GM12874 (cell line): Measurements from ENCODE around the gene SMYD3.

Experiments used
- TF ChIP-seq, protein P1 (sequence below): IDR thresholded peaks from 2 replicates; pipeline ENCODE4 v1.5.1; 2011; ENCODE audit warnings: low read depth, mild to moderate bottlenecking, control low read depth, low read length, moderate library complexity; ENCODE audit not compliant: insufficient read depth

SMYD3 gene

DNA sequence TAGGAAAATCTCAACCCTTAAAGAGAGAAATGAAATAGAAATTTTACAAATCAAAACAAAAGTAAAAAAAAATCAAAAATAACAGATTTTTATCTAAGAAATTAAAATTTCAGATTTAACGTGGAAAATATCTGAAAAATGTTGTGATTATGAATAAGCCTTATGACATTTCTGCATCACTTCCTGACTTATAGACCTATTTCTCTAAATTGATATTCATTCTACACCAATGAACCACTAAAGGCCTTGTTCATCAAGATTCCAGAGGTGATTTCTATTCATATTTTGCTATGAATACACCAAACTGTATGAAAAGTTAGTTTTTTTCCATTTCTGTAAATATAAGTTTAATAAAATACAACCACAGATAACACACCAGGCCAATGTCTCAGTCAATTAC, 261.5 kb downstream of the SMYD3 start:
- TF ChIP-seq, protein P1, sequence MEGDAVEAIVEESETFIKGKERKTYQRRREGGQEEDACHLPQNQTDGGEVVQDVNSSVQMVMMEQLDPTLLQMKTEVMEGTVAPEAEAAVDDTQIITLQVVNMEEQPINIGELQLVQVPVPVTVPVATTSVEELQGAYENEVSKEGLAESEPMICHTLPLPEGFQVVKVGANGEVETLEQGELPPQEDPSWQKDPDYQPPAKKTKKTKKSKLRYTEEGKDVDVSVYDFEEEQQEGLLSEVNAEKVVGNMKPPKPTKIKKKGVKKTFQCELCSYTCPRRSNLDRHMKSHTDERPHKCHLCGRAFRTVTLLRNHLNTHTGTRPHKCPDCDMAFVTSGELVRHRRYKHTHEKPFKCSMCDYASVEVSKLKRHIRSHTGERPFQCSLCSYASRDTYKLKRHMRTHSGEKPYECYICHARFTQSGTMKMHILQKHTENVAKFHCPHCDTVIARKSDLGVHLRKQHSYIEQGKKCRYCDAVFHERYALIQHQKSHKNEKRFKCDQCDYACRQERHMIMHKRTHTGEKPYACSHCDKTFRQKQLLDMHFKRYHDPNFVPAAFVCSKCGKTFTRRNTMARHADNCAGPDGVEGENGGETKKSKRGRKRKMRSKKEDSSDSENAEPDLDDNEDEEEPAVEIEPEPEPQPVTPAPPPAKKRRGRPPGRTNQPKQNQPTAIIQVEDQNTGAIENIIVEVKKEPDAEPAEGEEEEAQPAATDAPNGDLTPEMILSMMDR: no peak

DNA sequence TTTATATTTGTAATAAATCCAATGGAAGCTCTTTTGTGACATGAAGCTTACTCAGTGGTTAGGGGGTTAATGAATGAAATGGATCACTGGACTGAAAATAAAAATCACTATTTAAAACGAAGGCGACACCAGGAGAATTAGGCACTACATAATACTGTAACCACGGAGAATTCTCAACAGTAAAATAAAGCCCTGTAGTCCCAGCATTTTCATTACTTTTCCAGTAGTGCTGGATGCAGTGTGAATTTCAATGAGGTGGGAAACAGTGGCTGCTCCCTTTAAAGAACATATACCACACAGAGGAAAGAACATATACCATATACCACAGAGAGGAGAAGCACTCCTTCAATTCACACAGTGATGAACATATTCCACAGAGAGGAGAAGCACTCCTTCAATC, 275.0 kb downstream of the SMYD3 start:
- TF ChIP-seq, protein P1: no peak

DNA sequence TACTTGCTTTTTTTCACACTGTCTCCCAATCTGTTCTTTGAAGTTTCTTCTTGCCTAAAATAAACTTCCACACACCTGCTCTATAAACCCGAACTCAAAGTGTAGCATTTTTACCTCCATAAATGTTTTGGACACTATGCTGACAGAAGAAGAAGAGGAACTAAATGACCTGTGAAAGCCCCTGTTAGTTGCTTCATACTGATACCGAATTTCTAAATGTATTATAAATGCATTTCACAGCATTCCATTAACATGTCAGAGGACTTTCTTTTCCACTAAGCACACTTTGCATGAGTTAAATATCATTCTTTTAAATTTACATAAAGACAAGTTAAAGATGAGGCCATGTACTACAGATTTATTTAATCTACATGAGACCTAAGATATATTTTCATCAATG, 281.0 kb downstream of the SMYD3 start:
- TF ChIP-seq, protein P1: no peak

DNA sequence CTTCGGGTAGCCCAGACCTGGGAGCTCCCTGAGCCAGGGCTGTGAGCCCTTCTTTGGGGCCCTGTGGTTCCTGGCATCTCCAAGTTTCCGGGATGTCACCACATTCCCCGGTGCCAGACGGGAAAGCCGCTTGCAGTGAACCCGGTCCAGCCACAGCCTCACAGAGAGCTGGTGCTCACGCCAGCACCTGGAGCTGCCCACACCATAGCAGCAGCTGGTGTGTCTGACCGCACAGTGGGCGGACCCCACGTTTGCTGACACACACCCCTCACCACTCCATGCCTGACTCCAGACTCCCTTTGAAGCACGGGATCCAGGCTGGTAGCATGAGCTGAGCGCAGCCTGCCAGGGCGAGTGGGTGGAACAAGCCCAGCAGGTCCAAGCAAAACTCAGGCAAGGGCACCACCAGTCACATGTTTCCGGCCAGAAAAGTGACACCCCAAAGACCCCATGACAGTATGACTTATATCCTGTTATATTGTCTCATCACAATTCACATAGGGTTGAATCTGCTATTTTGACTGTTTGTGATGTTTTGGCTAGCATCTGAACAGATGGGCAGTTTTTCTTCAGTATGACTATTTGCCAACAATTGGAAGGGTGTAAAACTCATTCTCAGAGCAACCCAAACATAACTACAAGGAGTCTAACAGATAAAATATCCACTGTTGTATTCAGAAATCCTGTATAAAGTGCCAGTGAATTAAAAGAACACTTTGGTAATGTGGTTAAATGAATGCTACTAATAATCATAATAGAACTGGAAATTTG, 285.4 kb downstream of the SMYD3 start:
- TF ChIP-seq, protein P1: no peak

DNA sequence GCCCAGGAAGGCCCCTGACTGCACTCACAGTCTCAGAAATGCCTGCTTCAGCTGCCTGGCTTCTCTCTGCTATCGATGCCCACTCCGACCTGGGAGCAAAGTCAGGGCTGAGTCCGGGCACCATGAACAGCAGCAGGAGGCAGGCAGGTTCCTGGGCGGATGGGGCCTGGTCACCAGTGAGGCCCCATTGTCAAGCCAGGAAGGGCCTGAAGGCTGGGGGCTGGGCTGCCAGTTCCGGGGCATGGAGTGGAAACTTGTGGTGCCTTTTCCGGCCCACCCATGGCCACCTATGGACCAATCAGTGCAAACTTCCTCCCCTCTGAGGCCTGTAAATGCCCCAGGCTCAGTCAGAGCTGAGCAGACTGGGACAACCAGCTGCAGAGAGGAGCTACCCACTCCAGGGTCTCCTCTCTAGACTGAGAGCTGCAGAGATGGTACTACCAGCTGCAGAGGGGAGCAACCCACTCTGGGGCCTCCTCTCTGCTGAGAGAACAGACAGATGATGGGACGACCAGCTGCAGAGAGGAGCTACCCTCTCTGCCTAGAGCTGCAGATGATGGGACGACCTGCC, 286.5 kb downstream of the SMYD3 start:
- TF ChIP-seq, protein P1: no peak

DNA sequence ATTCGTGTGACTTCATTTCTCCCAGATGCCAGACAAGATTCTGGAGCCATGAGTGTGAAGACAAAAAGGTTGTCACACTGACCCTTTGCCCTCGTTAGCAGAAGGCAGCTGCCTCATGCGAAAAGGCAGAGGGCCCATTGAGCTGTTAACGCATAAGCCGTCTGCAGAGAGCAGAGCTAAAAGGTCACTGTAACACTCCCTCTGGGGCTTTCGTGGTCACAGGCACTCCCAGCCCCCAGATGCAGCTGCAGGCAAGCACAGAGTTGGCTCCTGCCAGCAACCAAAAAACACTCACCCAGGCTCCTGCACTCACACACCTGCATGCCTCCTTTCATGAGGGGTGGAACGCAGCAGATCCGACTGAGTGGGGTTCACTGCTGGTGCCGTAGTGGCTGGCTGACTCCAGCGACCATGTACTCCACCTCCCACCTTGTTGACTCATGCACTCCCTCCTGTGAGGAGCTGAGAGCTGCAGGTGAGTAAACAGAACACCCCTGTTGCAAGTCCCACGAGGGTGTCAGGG, 287.5 kb downstream of the SMYD3 start:
- TF ChIP-seq, protein P1: no peak

DNA sequence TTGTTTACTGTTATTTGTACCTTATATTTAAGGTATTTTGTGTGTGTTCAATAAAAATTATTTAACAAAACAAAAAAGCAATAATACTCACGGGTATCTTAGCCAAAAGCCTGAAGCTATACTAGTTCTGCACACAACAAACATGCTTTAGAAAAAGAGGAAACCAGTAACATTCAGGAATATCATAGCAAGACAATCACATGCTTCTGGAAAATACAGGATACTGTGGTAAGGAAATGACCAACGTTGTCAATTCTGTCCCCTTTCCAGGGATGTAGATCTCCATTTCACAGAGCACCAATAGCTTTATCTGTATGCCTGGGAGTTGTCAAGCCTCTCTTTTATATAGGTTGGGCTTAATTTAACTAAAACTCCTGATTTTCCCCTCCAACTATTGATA, 288.4 kb downstream of the SMYD3 start:
- TF ChIP-seq, protein P1: no peak
